ENCODE results near the gene SNX19.
"Not testable (repeated sequence)": the region's sequence is repeated elsewhere in the genome, so short reads cannot be mapped to it uniquely, and the experiment has no call there.

The SNX19 gene

GRCh38 chr11:130916238-130916855, at the start of gene SNX19:
TSS of gene SNX19 (minus strand) at chr11:130916479. CDS start at chr11:130915939, 540 bp downstream.
- DNase-seq = peak; percentile 92

GRCh38 chr11:130964058-130964792, 47.9 kb upstream of the SNX19 start:
- no peak for DNase-seq

- DNase-seq = no peak
Measured at GRCh38 chr11:130947889-130948288, 31.6 kb upstream of the SNX19 start.

GRCh38 chr11:130947481-130947880, 31.2 kb upstream of the SNX19 start:
- DNase-seq = no peak

- no peak for DNase-seq
Measured at GRCh38 chr11:130947058-130947457, 30.8 kb upstream of the SNX19 start.

- no peak for DNase-seq
Measured at GRCh38 chr11:130945896-130946295, 29.6 kb upstream of the SNX19 start.

- no peak for DNase-seq
Measured at GRCh38 chr11:130940706-130941105, 24.4 kb upstream of the SNX19 start.

- DNase-seq = no peak
Measured at GRCh38 chr11:130937051-130937450, 20.8 kb upstream of the SNX19 start.

- no peak for DNase-seq
Measured at GRCh38 chr11:130932086-130932712, 15.9 kb upstream of the SNX19 start.

- DNase-seq = no peak
Measured at GRCh38 chr11:130924750-130925149, 8.5 kb upstream of the SNX19 start.

GRCh38 chr11:130920612-130921011, 4.3 kb upstream of the SNX19 start:
- not testable (repeated sequence) for DNase-seq

- DNase-seq = no peak
Measured at GRCh38 chr11:130918081-130918480, 1.8 kb upstream of the SNX19 start.

GRCh38 chr11:130916910-130917309, 631 bp upstream of the SNX19 start:
- no peak for DNase-seq

GRCh38 chr11:130915603-130916237, 559 bp downstream of the SNX19 start:
- peak; percentile 60 for DNase-seq

- DNase-seq = no peak
Measured at GRCh38 chr11:130913268-130913667, 3.0 kb downstream of the SNX19 start.

GRCh38 chr11:130912552-130912951, 3.7 kb downstream of the SNX19 start:
- DNase-seq = no peak

- no peak for DNase-seq
Measured at GRCh38 chr11:130911306-130911705, 5.0 kb downstream of the SNX19 start.

- no peak for DNase-seq
Measured at GRCh38 chr11:130909650-130910049, 6.6 kb downstream of the SNX19 start.

GRCh38 chr11:130908770-130909625, 7.3 kb downstream of the SNX19 start:
- DNase-seq = no peak

- DNase-seq = no peak
Measured at GRCh38 chr11:130908061-130908460, 8.2 kb downstream of the SNX19 start.

- no peak for DNase-seq
Measured at GRCh38 chr11:130907229-130907628, 9.1 kb downstream of the SNX19 start.

GRCh38 chr11:130906616-130907015, 9.7 kb downstream of the SNX19 start:
- no peak for DNase-seq

- DNase-seq = no peak
Measured at GRCh38 chr11:130905512-130905911, 10.8 kb downstream of the SNX19 start.

All from KG1 (cell line).